Measurements from ENCODE around the gene ERN1. TPM values are rescaled to one million over a fixed set of nuclear protein-coding genes. Genes with fewer than 3 reads are reported as not detected.

Gene ERN1
- total RNA-seq, 4 donors from 2014 or later, result 8.4 to 12.8 (median 12.1) TPM

DNA sequence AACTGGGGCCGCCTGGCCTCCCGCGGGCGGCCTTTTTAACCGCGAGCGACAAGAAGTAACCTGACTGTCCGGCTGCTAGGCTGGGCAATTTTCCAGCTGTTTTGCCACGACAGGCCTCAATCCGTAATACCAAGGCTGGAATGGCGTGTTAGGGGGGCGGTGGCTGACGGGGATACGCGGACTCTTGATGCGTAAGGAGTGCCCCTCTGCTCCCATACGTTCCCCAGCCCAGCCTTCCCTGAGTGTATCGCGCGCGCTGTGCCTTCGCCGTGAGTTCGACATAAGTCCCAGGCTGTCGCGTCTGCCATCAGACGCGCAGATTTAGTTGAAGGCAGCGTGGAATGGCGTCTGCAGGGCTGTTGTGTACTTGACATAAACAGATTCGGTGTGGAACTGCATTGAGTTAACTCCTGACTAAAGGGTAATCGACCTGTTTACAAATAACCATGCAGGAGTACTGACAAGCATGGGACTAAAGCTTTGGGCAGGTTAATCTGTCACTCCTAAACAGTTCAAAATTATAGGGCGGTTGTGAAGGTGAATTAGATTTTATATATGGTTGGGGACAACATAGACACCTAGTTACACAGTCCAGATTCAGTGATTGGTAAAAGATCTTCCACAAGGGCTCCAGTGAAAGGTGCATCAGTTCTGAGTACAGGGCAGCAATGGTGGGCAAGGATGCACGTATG is 16.6 kb upstream of the ERN1 start:
- TF ChIP-seq EP300 (IDR thresholded peaks at IDR 0.05) (no peak), POLR2A (IDR thresholded peaks at IDR 0.05) (peak in 1 of 2 donors; percentile 12), POLR2AphosphoS5 (IDR thresholded peaks at IDR 0.05) (peak; percentile 1)
- TF ChIP-seq, protein P1, sequence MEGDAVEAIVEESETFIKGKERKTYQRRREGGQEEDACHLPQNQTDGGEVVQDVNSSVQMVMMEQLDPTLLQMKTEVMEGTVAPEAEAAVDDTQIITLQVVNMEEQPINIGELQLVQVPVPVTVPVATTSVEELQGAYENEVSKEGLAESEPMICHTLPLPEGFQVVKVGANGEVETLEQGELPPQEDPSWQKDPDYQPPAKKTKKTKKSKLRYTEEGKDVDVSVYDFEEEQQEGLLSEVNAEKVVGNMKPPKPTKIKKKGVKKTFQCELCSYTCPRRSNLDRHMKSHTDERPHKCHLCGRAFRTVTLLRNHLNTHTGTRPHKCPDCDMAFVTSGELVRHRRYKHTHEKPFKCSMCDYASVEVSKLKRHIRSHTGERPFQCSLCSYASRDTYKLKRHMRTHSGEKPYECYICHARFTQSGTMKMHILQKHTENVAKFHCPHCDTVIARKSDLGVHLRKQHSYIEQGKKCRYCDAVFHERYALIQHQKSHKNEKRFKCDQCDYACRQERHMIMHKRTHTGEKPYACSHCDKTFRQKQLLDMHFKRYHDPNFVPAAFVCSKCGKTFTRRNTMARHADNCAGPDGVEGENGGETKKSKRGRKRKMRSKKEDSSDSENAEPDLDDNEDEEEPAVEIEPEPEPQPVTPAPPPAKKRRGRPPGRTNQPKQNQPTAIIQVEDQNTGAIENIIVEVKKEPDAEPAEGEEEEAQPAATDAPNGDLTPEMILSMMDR (IDR thresholded peaks at IDR 0.05), result no peak
- Histone ChIP-seq H3K9me3 (no peaks in the 10 kb centered on the region), H3K36me3 (peaks cover 0 to 31% of the 10 kb centered on the region in 2 donors), H3K27ac (peak overlapping the region; percentile 82 to 96 (median 90)), H3K27me3 (no peaks in the 10 kb centered on the region), H3K4me3 (peak overlapping the region; percentile 70 to 76), H3K4me1 (peaks cover 0 to 30% (median 6%) of the 10 kb centered on the region in 3 donors)
- 8 to 13% methylated on average over 4 to 6 of the region's 34 CpGs for WGBS, 2 donors (ENCODE audit: low coverage in 1 of 2)
- ATAC-seq, result peak; percentile 9

DNA sequence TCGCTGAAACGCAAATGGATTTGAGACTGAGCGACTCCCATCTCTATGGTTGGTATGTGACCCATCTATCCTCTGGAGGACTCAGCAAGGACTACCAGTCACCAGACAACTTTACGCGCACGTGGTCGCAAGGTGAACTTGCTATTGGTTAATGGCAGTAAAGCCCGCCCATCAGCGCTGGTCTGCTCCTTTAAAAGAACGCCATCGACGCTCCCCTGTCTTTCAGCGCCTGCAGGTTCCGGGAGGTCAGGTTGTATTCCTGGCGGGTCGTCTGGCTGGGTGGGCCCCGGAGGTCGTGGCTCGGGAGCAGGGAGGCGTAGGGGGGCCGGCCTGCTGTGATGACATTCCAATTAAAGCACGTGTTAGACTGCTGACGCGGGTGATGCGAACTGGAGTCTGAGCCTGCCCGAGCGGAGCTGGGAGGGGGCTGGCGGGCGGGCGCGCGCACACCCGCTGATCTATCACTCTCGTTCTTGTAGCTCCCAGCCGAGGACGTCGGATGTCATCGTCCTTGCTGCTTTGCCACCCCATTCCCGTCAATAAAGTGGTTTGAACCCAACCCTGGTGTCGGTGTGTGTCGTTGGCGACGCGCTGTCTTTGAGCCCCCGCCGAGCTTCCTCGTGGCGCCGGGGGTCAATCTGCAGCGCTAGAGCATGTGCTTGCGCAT is 15.9 kb upstream of the ERN1 start:
- H3K9me3 ChIP-seq, result no peaks in the 10 kb centered on the region
- TF ChIP-seq, protein P1 (IDR thresholded peaks at IDR 0.05), result peak in 2 of 4 experiments; percentile 3 to 26
- TF ChIP-seq POLR2AphosphoS5 (IDR thresholded peaks at IDR 0.05) (peak; percentile 100), EP300 (IDR thresholded peaks at IDR 0.05) (no peak), POLR2A (IDR thresholded peaks at IDR 0.05) (peak; percentile 98 to 99)
- peaks cover 0 to 29% of the 10 kb centered on the region in 2 donors for H3K36me3 ChIP-seq
- H3K27ac ChIP-seq, result peak overlapping the region; percentile 82 to 96 (median 90)
- 0% methylated on average over 2 to 18 of the region's 51 CpGs for WGBS, 2 donors (ENCODE audit: low coverage in 1 of 2)
- H3K27me3 ChIP-seq, result no peaks in the 10 kb centered on the region
- H3K4me1 ChIP-seq, result peaks cover 0 to 30% (median 6%) of the 10 kb centered on the region in 3 donors
- ATAC-seq, result peak; percentile 98
- peak overlapping the region; percentile 70 to 76 for H3K4me3 ChIP-seq

DNA sequence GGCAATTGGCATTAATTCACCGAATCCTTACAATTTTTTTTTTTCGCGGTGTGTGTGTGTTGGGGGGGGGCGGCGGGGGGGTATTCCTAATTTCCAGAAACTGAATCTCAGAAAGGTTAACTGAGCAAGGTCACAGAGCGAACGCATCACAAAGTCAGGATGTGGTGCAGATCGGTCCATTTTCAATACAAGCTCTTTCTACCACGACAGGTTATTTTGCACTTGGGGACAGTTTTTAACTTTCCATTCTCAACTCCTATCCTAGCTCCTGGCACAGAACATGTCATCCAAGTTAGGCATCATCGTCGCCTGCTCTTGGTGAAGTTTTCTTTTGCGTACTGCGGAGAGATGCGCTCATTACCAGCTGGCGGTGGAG is 15.4 kb upstream of the ERN1 start:
- Histone ChIP-seq H3K36me3 (peaks cover 0 to 24% of the 10 kb centered on the region in 2 donors), H3K27me3 (no peaks in the 10 kb centered on the region), H3K9me3 (no peaks in the 10 kb centered on the region), H3K4me3 (peak overlapping the region; percentile 70 to 76), H3K4me1 (peaks cover 0 to 30% (median 6%) of the 10 kb centered on the region in 3 donors), H3K27ac (peak overlapping the region; percentile 82 to 96 (median 90))
- ATAC-seq, result peak; percentile 23
- TF ChIP-seq POLR2A (IDR thresholded peaks at IDR 0.05) (no peak), EP300 (IDR thresholded peaks at IDR 0.05) (no peak), POLR2AphosphoS5 (IDR thresholded peaks at IDR 0.05) (no peak)
- TF ChIP-seq, protein P1 (IDR thresholded peaks at IDR 0.05), result peak in 1 of 4 experiments; percentile 30
- WGBS, 2 donors (ENCODE audit: low coverage in 1 of 2), result 0% methylated on average over 8 to 12 of the region's 15 CpGs

DNA sequence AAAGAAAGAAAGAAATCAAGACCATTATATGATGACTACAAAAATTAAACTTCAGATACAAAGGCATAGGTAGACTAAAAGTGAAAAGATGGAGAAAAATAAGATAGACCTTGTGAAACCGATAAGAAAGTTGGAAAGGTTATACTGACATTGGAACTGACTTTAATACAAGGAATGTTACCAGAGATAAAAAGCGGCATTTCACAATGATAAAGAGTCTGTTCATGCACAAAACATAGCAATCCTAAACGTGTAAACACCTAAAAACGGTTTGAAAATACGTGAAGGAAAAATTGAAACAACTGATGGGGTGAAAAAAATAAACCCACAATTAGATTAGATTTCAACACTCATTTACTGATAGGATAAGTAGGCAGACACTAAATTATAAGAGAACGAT is 9.6 kb upstream of the ERN1 start:
- Histone ChIP-seq H3K27me3 (no peaks in the 10 kb centered on the region), H3K27ac (no peak overlapping the region), H3K4me1 (no peaks in the 10 kb centered on the region), H3K9me3 (no peaks in the 10 kb centered on the region), H3K4me3 (no peak overlapping the region), H3K36me3 (no peaks in the 10 kb centered on the region)
- no peak for ATAC-seq
- 69 to 79% methylated on average over 4 to 6 of the region's 6 CpGs for WGBS, 2 donors (ENCODE audit: low coverage in 1 of 2)
- TF ChIP-seq EP300 (IDR thresholded peaks at IDR 0.05), result no peak
- no peak for TF ChIP-seq POLR2AphosphoS5 (IDR thresholded peaks at IDR 0.05)
- no peak for TF ChIP-seq POLR2A (IDR thresholded peaks at IDR 0.05)
- TF ChIP-seq, protein P1 (IDR thresholded peaks at IDR 0.05), result no peak

All from gastroesophageal sphincter (tissue), 4 donors.